ENCODE results near the gene ZDHHC14. TPM values are rescaled to one million over a fixed set of nuclear protein-coding genes. Genes with fewer than 3 reads are reported as not detected.

ZDHHC14 gene
- total RNA-seq, 2 experiments from 2014 or later: 1.1 to 1.2 TPM

GRCh38 chr6:157647261-157647915 is 266.4 kb downstream of the ZDHHC14 start:
- intact Hi-C loops (cut with micrococcal nuclease): no loop called here
- H3K9me3 Mint-ChIP-seq: no peaks in the 10 kb centered on the region
- no peak overlapping the region for H3K4me3 Mint-ChIP-seq
- no peaks in the 10 kb centered on the region for H3K36me3 Mint-ChIP-seq (ENCODE audit: low read depth)
- H3K27ac Mint-ChIP-seq: no peak overlapping the region
- CTCF ChIA-PET: interaction anchor here (0.5 to 1.2 kb wide), 3 partner anchors 10 to 835 kb away, joined by 3 to 4 read pairs (median 4); no protein-coding TSS in a partner anchor
- peak; percentile 34 for DNase-seq
- H3K27me3 Mint-ChIP-seq (ENCODE audit: low read depth): no peaks in the 10 kb centered on the region
- peaks cover 7% of the 10 kb centered on the region for H3K4me1 Mint-ChIP-seq (ENCODE audit: low read depth)

- Mint-ChIP-seq H3K27ac (no peak overlapping the region), H3K4me1 (ENCODE audit: low read depth) (peaks cover 7% of the 10 kb centered on the region), H3K27me3 (ENCODE audit: low read depth) (no peaks in the 10 kb centered on the region), H3K4me3 (no peak overlapping the region), H3K36me3 (ENCODE audit: low read depth) (no peaks in the 10 kb centered on the region), H3K9me3 (no peaks in the 10 kb centered on the region)
- intact Hi-C loops (cut with micrococcal nuclease): no loop called here
- no peak for DNase-seq
- CTCF ChIA-PET: interaction anchor here (0.6 kb wide), 1 partner anchor 272 kb away, joined by 4 read pairs; no protein-coding TSS in a partner anchor
Measured at GRCh38 chr6:157648561-157648960, 267.6 kb downstream of the ZDHHC14 start.

- CTCF ChIA-PET: no interaction called here
- intact Hi-C loops (cut with micrococcal nuclease): no loop called here
- Mint-ChIP-seq H3K27ac (no peak overlapping the region), H3K27me3 (ENCODE audit: low read depth) (no peaks in the 10 kb centered on the region), H3K4me3 (no peak overlapping the region), H3K36me3 (ENCODE audit: low read depth) (no peaks in the 10 kb centered on the region), H3K9me3 (no peaks in the 10 kb centered on the region), H3K4me1 (ENCODE audit: low read depth) (peaks cover 7% of the 10 kb centered on the region)
- DNase-seq: no peak
Measured at GRCh38 chr6:157649311-157650260, 268.6 kb downstream of the ZDHHC14 start.

GRCh38 chr6:157650261-157650640 is 269.3 kb downstream of the ZDHHC14 start:
- CTCF ChIA-PET: interaction anchor here (0.6 kb wide), 1 partner anchor 1893 kb away, joined by 3 read pairs; no protein-coding TSS in a partner anchor
- Mint-ChIP-seq H3K4me3 (no peak overlapping the region), H3K27me3 (ENCODE audit: low read depth) (no peaks in the 10 kb centered on the region), H3K27ac (no peak overlapping the region), H3K36me3 (ENCODE audit: low read depth) (no peaks in the 10 kb centered on the region), H3K9me3 (no peaks in the 10 kb centered on the region), H3K4me1 (ENCODE audit: low read depth) (peaks cover 7% of the 10 kb centered on the region)
- intact Hi-C loops (cut with micrococcal nuclease): no loop called here
- no peak for DNase-seq

GRCh38 chr6:157650801-157651200 is 269.8 kb downstream of the ZDHHC14 start:
- H3K9me3 Mint-ChIP-seq: no peaks in the 10 kb centered on the region
- H3K36me3 Mint-ChIP-seq (ENCODE audit: low read depth): no peaks in the 10 kb centered on the region

GRCh38 chr6:157651731-157652490 is 270.9 kb downstream of the ZDHHC14 start:
- Mint-ChIP-seq H3K9me3 (no peaks in the 10 kb centered on the region), H3K36me3 (ENCODE audit: low read depth) (no peaks in the 10 kb centered on the region), H3K4me1 (ENCODE audit: low read depth) (peaks cover 7% of the 10 kb centered on the region), H3K27me3 (ENCODE audit: low read depth) (no peaks in the 10 kb centered on the region), H3K4me3 (no peak overlapping the region), H3K27ac (no peak overlapping the region)
- CTCF ChIA-PET: no interaction called here
- DNase-seq: no peak
- intact Hi-C loops (cut with micrococcal nuclease): no loop called here

More at GRCh38 chr6:157650801-157651200, 269.8 kb downstream of the ZDHHC14 start:
- Mint-ChIP-seq H3K27me3 (ENCODE audit: low read depth) (no peaks in the 10 kb centered on the region), H3K4me3 (no peak overlapping the region), H3K4me1 (ENCODE audit: low read depth) (peaks cover 7% of the 10 kb centered on the region), H3K27ac (no peak overlapping the region)
- intact Hi-C loops (cut with micrococcal nuclease): no loop called here
- no peak for DNase-seq
- CTCF ChIA-PET: interaction anchor here (0.6 kb wide), 1 partner anchor 1893 kb away, joined by 3 read pairs; no protein-coding TSS in a partner anchor

- Mint-ChIP-seq H3K9me3 (no peaks in the 10 kb centered on the region), H3K27me3 (ENCODE audit: low read depth) (no peaks in the 10 kb centered on the region), H3K4me1 (ENCODE audit: low read depth) (peaks cover 2% of the 10 kb centered on the region), H3K27ac (no peak overlapping the region), H3K36me3 (ENCODE audit: low read depth) (no peaks in the 10 kb centered on the region), H3K4me3 (no peak overlapping the region)
- DNase-seq: no peak
- intact Hi-C loops (cut with micrococcal nuclease): no loop called here
- CTCF ChIA-PET: no interaction called here
Measured at GRCh38 chr6:157652601-157653363, 271.8 kb downstream of the ZDHHC14 start.

GRCh38 chr6:157653521-157653920 is 272.5 kb downstream of the ZDHHC14 start:
- no peak for DNase-seq
- H3K27me3 Mint-ChIP-seq (ENCODE audit: low read depth): no peaks in the 10 kb centered on the region
- CTCF ChIA-PET: no interaction called here
- no peaks in the 10 kb centered on the region for H3K4me1 Mint-ChIP-seq (ENCODE audit: low read depth)
- no peak overlapping the region for H3K4me3 Mint-ChIP-seq
- no peaks in the 10 kb centered on the region for H3K9me3 Mint-ChIP-seq
- H3K27ac Mint-ChIP-seq: no peak overlapping the region
- H3K36me3 Mint-ChIP-seq (ENCODE audit: low read depth): no peaks in the 10 kb centered on the region
- intact Hi-C loops (cut with micrococcal nuclease): no loop called here

GRCh38 chr6:157655139-157655538 is 274.1 kb downstream of the ZDHHC14 start:
- H3K36me3 Mint-ChIP-seq (ENCODE audit: low read depth): no peaks in the 10 kb centered on the region
- no peaks in the 10 kb centered on the region for H3K27me3 Mint-ChIP-seq (ENCODE audit: low read depth)
- CTCF ChIA-PET: interaction anchor here (1.1 to 1.7 kb wide), 2 partner anchors 10 to 13 kb away, joined by 3 to 4 read pairs; no protein-coding TSS in a partner anchor
- no peaks in the 10 kb centered on the region for H3K9me3 Mint-ChIP-seq
- peaks cover 3% of the 10 kb centered on the region for H3K4me1 Mint-ChIP-seq (ENCODE audit: low read depth)
- intact Hi-C loops (cut with micrococcal nuclease): no loop called here
- H3K27ac Mint-ChIP-seq: no peak overlapping the region
- H3K4me3 Mint-ChIP-seq: no peak overlapping the region
- no peak for DNase-seq

GRCh38 chr6:157656437-157656997 is 275.5 kb downstream of the ZDHHC14 start:
- Mint-ChIP-seq H3K27ac (no peak overlapping the region), H3K36me3 (ENCODE audit: low read depth) (no peaks in the 10 kb centered on the region), H3K9me3 (no peaks in the 10 kb centered on the region), H3K27me3 (ENCODE audit: low read depth) (no peaks in the 10 kb centered on the region), H3K4me3 (no peak overlapping the region), H3K4me1 (ENCODE audit: low read depth) (peaks cover 3% of the 10 kb centered on the region)
- CTCF ChIA-PET: interaction anchor here (0.6 to 2.7 kb wide), 3 partner anchors 11 to 431 kb away, joined by 3 to 18 read pairs (median 4); no protein-coding TSS in a partner anchor
- no peak for DNase-seq
- intact Hi-C loops (cut with micrococcal nuclease): no loop called here

- peaks cover 3% of the 10 kb centered on the region for H3K4me1 Mint-ChIP-seq (ENCODE audit: low read depth)
- DNase-seq: no peak
- no peaks in the 10 kb centered on the region for H3K27me3 Mint-ChIP-seq (ENCODE audit: low read depth)
- CTCF ChIA-PET: interaction anchor here (1.5 to 2.7 kb wide), 2 partner anchors 9 to 10 kb away, joined by 4 to 18 read pairs; no protein-coding TSS in a partner anchor
- H3K4me3 Mint-ChIP-seq: no peak overlapping the region
- no peaks in the 10 kb centered on the region for H3K36me3 Mint-ChIP-seq (ENCODE audit: low read depth)
- intact Hi-C loops (cut with micrococcal nuclease): no loop called here
- no peak overlapping the region for H3K27ac Mint-ChIP-seq
- H3K9me3 Mint-ChIP-seq: no peaks in the 10 kb centered on the region
Measured at GRCh38 chr6:157657754-157658153, 276.8 kb downstream of the ZDHHC14 start.
